HUDEP-2 (cell line): ENCODE measurements around the gene IMP3.
"Not testable (repeated sequence)": the region's sequence is repeated elsewhere in the genome, so short reads cannot be mapped to it uniquely, and the experiment has no call there.

ENCODE experiments used
- DNase-seq, 76 experiments: peaks; one replicate each; lab custom pipeline; 2025; ENCODE audit not compliant: unreplicated experiment in 76 of 76; lab: John Stamatoyannopoulos, UW

Gene IMP3

GRCh38 chr15:75639709-75640482, at the start of gene IMP3:
IMP3 (minus strand) TSS chr15:75640224; CDS start chr15:75640168, 56 bp downstream.
- DNase-seq: peak in 74 of 76 experiments; percentile 13 to 96 (median 90)

GRCh38 chr15:75689429-75689828, 49.4 kb upstream of the IMP3 start:
- DNase-seq: not testable (repeated sequence)

DNA sequence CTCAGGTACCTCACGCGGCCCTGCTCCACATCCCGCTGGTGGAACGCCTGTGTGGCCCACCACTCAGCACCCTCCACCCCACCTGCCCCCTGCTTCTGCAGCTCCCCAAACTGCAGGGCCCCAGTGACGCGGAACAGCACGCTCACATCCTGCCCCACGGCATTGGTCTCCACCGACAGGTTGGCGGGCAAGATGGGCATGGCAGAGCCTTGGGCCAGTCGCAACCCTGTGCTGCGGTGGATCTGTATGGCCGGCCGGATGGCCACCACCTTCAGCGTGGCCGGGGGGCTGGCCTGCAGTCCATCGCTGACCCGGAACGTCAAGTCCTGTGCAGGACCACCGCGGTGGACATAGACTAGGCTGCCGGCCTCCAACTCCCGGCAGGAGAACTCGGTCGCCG, 48.8 kb upstream of the IMP3 start:
- DNase-seq: no peak

GRCh38 chr15:75688278-75688557, 48.2 kb upstream of the IMP3 start:
- no peak for DNase-seq

- no peak for DNase-seq
Observed at GRCh38 chr15:75687486-75688277, 47.7 kb upstream of the IMP3 start.

DNA sequence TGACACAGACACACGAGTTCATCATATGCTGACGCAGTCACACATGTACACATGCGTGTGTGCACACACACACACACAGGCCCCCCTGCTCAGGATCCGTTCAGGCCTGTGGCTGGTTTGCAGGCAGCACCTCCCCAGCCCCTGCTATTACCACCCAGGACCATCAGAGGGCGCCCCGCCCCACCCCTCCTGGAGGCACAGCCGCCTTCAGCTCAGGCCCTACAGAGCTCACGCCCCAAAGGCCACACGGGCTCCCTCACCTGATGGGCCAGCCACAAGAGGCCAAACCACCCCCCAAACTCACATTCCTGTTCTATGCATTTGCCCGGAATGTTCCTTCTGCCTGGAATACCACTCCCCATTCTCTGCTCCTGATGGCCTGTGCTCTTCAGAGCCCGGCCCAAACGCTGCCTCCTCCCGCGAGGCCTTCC, 46.2 kb upstream of the IMP3 start:
- peak in 67 of 76 experiments; percentile 1 to 86 (median 65) for DNase-seq

DNA sequence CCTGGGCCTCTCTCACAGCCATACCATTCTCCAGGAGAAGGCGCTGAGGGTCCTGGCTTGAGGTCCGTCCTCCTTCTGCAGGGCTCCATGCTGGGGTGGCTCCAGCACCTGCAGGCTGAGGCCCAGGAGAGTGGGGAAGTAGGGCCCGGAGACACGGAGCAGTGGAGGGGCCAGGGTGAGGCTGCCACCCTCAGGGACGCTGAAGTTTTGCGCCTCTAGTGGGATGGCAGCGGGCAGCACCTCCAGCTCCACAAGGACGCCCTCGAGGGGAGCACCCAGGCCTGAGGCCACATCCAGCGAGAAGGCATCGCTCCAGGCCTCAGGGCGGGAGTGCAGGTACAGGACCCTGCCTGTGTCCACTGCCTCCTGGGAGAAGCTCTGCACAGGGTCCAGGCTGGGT, 45.2 kb upstream of the IMP3 start:
- no peak for DNase-seq

- no peak for DNase-seq
Observed at GRCh38 chr15:75684648-75685047, 44.6 kb upstream of the IMP3 start.

- peak in 53 of 76 experiments; percentile 5 to 68 (median 42) for DNase-seq
Observed at GRCh38 chr15:75683646-75684312, 43.8 kb upstream of the IMP3 start.

GRCh38 chr15:75682181-75683135, 42.4 kb upstream of the IMP3 start:
- DNase-seq: no peak

DNA sequence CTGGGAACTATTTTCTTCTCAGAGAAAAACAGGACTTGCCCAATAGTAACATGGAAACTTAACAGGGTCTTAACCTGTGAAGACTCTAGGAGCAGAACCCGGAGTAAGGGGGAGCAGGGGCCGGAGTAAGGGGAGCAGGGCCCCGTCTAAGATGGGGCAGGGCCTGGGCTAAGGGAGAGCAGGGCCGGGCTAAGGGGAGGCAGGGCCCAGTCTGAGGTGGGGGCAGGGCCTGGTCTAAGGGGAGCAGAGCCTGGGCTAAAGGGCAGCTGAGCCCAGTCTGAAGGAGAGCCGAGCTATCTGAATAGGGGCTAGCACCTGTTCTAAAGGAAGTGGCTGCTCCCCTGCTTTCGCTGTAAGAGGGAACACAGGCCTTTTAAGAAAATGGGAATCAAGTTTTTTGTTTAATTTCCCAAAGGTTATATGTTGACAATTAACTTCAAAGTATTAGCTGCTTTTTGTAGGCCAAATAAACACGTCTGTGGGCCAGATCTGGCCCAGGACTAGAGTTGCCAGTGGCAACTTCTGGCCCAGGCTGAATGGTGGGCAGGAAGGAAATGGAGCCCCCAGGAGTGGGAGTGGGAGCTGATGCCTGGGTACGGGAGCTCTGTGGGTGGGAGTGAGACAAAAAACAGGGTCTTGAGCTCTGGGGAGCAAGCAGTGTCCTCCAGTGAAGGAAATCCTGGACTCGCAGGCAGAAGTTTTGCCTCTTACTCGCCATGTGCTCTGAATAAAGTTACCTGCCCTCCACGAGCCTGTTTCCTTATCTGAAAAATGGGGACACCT, 40.2 kb upstream of the IMP3 start:
- DNase-seq: no peak

DNA sequence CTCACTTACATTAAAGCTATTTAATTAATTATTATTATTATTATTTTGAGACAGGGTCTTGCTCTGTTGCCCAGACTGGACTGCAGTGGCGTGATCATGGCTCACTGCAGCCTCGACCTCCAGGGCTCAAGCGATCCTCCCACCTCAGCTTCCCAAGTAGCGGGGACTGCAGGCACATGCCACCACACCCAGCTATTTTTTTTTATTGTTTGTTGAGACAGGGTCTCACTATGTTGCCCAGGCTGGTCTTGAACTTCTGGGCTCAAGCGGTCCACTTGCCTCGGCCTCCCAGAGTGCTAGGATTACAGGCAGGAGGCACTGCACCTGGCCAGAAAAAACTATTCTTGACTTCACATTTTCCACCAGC, 38.3 kb upstream of the IMP3 start:
- DNase-seq: not testable (repeated sequence)

DNA sequence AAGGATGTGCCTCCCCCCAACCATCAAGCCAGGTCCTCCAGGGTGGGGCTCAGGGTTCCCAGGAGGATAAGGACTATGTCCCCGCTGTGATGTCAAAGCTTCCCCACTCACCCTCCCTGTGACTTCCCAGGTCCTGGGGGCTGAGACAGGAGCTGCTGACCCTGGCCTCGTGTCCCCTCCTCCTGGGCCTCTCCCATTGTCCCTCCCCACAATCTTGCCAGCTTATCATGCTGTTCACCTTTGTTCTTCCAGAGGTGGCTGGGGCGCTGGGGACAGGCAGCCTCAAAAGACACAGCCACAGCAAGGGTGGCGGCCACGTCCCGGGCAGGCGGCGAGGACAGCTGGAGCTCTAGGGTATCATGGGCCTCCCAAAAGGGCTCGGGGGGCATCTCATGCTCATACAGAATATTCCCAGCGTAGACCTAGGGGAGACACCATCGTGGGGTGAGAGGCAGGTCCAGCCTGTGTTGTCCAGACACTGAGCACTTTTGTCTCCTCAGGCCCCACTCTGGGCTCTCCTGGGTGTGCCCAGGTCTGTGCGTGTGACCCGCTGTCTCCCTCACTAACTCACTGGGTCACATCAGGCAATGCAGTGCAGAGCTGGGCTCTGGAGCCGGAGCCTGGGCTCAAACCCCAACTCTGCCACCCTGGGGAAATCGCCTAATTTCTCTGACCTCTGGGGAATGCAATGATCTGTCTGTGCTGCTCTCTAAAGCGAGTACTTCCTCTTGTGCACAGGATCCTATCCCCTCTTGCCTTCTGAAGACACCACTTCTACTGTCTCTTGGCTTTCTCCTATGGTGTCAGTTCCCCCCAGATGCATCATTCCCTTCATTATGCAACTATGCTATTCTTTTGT, 37.7 kb upstream of the IMP3 start:
- DNase-seq: no peak

DNA sequence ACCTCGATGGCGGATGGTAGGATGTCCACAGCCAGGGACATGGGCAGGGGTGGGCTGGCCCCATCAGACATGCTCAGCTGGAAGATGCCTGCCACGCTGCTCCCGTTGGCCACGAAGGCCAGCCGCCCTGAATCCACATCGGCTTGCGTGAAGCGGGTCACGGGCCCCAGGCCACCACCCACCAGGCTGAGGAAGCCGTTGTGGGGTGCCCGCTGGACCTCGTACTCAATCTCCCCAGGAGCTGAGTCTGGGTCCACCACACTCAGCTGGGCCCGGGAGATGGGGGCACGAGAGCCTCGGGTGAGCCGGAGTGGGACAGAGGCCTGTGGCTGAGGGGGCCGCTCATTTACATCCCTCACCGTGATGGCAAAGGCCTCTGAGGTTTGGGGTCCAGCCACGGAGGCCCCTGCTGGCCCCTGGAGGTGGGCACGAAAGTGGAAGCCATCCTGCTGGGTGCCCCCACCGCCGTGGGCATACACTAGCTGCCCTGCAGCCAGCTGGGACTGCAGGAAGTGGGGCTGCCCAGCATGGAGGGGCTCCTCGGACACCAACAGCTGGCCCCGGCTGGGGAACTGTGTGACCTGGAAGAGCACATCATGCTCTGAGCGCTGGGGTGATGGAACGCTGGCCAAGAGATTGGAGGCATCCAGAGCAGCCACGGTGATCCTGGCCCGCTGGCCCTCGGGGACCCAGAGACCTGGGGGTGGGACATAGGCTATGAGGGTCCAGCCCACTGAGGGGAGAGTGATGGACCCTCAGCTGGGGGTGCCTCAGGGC, 36.9 kb upstream of the IMP3 start:
- DNase-seq: no peak

DNA sequence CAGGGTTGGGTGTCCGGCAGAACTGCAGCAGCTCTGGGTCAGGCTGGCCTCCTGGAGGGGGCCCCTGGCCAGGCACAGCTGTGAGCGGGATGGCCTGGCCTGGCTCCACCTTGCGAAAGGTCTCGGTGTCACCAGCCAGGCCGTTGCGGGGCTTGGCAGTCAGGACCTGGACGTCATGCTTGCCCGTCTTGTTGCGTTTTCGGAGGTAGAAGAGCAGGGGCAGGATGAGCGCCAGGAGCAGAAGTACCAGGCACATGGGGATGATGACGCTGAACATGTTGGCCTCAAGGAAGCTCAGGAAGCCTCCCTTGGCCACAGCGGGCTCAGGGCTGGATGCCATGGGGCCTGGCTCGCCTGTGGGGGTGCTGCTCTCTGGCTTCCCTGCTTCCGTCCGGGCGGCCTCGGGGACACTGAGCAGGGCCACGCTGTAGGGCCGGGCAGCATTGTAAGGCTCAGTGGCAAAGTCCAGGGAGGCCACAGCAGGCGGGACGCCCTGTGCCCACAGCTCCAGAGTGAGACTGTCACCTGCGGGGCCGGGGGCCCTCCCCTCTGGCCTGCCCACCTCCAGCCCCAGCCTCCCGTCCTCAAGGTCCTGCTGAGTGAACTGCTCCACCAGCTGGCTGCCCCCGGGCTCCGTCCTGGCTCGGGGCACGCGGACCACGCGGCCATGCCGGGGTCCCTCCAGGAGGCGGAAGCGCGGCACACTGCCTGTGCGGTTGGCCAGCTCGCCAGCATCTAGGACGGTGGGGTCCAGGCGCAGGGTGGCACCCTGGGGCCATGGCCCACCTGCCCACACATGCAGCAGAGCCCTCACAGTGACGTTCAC, 35.8 kb upstream of the IMP3 start:
- no peak for DNase-seq

DNA sequence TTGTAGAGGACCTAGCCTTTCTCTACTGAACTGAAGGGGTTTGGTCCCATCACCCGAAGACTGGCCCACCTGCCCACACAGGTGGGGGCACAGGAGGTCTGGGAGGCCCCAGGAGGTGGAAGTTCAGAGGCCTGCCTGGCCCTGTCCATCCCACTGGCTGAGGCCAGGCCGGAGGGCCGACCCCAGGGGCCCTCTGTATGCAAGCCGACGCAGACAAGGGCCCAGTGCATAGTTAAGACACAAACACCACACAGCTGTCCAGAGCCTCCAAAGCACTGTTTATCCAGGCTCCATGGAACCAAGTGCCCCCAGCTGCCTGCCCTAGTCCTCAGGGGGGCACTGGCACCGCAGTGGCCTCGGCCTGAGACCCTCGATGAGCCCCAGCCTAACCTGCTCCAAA, 34.3 kb upstream of the IMP3 start:
- DNase-seq: no peak
